HG03575 (cell line): Measurements from ENCODE around the gene RNF217.
A peak's percentile ranks its signal among the peaks of the same experiment; 100 is the strongest.

ENCODE experiments used
- ATAC-seq: cut with Tn5 transposase; IDR thresholded peaks from one replicate; pipeline ENCODE4 v1.9.1; 2021; ENCODE audit not compliant: unreplicated experiment, insufficient number of reproducible peaks, low FRiP score; ENCODE audit errors: extremely low read depth

The RNF217 gene

GRCh38 chr6:124983383-124984083, 21.3 kb downstream of the RNF217 start:
- ATAC-seq = peak; percentile 55

- ATAC-seq = no peak
Observed at GRCh38 chr6:124984668-124985338, 22.6 kb downstream of the RNF217 start.

- no peak for ATAC-seq
Observed at GRCh38 chr6:124986164-124986563, 23.9 kb downstream of the RNF217 start.

GRCh38 chr6:124987291-124987690, 25.1 kb downstream of the RNF217 start:
- no peak for ATAC-seq

GRCh38 chr6:124987999-124988591, 25.9 kb downstream of the RNF217 start:
- no peak for ATAC-seq

GRCh38 chr6:124989136-124989983, 27.1 kb downstream of the RNF217 start:
- no peak for ATAC-seq

GRCh38 chr6:124990988-124991387, 28.8 kb downstream of the RNF217 start:
- ATAC-seq = no peak

GRCh38 chr6:124991764-124992295, 29.6 kb downstream of the RNF217 start:
- no peak for ATAC-seq

GRCh38 chr6:124993327-124993726, 31.1 kb downstream of the RNF217 start:
- ATAC-seq = no peak

- no peak for ATAC-seq
Observed at GRCh38 chr6:124994648-124995047, 32.4 kb downstream of the RNF217 start.

GRCh38 chr6:124995131-124995530, 32.9 kb downstream of the RNF217 start:
- ATAC-seq = no peak

- no peak for ATAC-seq
Observed at GRCh38 chr6:124995645-124996325, 33.5 kb downstream of the RNF217 start.

- ATAC-seq = no peak
Observed at GRCh38 chr6:124996411-124996810, 34.2 kb downstream of the RNF217 start.

- ATAC-seq = no peak
Observed at GRCh38 chr6:124997196-124997875, 35.1 kb downstream of the RNF217 start.

- no peak for ATAC-seq
Observed at GRCh38 chr6:124999105-124999764, 37.0 kb downstream of the RNF217 start.

- no peak for ATAC-seq
Observed at GRCh38 chr6:125001684-125002405, 39.6 kb downstream of the RNF217 start.

GRCh38 chr6:125002406-125002741, 40.1 kb downstream of the RNF217 start:
- no peak for ATAC-seq
